Measurements from ENCODE around the gene ULK4.
"Not testable (repeated sequence)": the region's sequence is repeated elsewhere in the genome, so short reads cannot be mapped to it uniquely, and the experiment has no call there.

Gene ULK4

DNA sequence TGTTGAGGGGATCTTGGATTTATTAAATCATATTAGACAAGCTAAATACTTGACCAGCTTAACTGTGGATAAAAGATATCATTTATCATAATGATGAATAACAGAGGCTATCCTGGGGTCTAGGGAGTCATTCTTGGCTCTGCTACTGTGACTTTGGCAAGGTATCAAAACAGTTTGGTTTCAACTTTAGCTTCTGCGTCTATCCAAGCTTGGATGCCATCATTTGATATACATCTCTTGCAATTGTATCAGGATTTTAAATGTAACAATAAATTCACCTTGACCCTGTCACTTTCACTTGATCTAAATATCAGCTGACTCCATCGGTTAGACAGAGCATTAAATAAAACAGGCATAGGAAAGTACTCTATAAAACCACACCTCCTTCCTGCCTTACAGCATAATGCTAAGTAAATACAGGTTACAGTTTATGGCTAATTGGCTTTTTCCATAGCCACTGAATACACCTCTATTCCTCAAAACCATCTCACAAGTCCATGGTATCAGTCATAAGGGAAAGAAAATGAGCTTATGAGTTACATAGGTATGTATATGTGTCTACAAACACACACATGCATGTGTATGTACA is 499.7 kb downstream of the ULK4 start:
- DNase-seq (ENCODE audit: low read depth): no peak
- H3K4me3 ChIP-seq (ENCODE audit: low read depth, low read length): no peak overlapping the region
- TF ChIP-seq, protein P1, sequence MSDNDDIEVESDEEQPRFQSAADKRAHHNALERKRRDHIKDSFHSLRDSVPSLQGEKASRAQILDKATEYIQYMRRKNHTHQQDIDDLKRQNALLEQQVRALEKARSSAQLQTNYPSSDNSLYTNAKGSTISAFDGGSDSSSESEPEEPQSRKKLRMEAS (IDR thresholded peaks at IDR 0.05; ENCODE audit: low read depth, low read length): no peak
- TF ChIP-seq, protein P2, sequence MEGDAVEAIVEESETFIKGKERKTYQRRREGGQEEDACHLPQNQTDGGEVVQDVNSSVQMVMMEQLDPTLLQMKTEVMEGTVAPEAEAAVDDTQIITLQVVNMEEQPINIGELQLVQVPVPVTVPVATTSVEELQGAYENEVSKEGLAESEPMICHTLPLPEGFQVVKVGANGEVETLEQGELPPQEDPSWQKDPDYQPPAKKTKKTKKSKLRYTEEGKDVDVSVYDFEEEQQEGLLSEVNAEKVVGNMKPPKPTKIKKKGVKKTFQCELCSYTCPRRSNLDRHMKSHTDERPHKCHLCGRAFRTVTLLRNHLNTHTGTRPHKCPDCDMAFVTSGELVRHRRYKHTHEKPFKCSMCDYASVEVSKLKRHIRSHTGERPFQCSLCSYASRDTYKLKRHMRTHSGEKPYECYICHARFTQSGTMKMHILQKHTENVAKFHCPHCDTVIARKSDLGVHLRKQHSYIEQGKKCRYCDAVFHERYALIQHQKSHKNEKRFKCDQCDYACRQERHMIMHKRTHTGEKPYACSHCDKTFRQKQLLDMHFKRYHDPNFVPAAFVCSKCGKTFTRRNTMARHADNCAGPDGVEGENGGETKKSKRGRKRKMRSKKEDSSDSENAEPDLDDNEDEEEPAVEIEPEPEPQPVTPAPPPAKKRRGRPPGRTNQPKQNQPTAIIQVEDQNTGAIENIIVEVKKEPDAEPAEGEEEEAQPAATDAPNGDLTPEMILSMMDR (IDR thresholded peaks at IDR 0.05; ENCODE audit: low read depth, low read length): no peak
- TF ChIP-seq MYC (IDR thresholded peaks at IDR 0.05; ENCODE audit: low read depth, low read length): no peak
- no peak for TF ChIP-seq POLR2A (IDR thresholded peaks at IDR 0.05; ENCODE audit: extremely low read depth, insufficient read length)

DNA sequence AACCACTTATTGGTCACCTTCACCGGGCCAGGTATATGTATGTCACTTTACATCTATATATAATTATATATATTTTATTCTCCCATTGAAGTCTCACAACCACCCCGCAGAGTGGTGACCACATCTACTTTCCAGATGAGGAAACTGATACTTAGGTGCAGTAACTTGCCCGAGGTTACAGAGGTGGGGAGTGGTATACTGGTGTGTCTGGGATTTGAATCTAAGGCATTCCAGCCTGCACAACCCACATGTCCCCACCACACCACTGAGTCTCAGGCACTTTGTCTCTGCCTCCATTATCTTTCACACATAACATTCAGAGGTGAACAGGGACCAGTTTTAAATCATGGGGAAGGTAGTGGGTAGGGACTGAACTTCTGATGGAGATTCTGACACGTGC is 501.2 kb downstream of the ULK4 start:
- H3K4me3 ChIP-seq (ENCODE audit: low read depth, low read length): no peak overlapping the region
- no peak for DNase-seq (ENCODE audit: low read depth)
- TF ChIP-seq, protein P1 (IDR thresholded peaks at IDR 0.05; ENCODE audit: low read depth, low read length): no peak
- TF ChIP-seq MYC (IDR thresholded peaks at IDR 0.05; ENCODE audit: low read depth, low read length): no peak
- TF ChIP-seq, protein P2 (IDR thresholded peaks at IDR 0.05; ENCODE audit: low read depth, low read length): no peak
- TF ChIP-seq POLR2A (IDR thresholded peaks at IDR 0.05; ENCODE audit: extremely low read depth, insufficient read length): no peak

DNA sequence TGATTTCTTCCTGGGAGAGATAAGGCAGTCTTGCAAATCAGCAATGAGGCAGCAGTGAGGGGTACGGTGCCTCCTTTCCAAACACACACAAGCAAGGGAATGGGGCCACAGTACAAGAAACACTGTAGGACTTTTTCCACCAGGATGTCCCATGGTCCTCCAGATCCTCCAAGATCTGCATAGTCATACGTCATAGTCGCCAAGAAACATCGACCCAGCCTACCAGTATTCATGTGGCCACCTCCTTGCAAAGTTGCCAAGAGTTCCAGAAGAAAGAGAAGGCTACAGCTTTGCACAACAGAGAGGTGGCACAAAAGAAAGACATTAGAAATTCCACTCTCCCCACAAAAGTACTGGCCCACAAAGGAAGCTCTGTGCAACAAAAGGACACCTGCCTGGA is 504.7 kb downstream of the ULK4 start:
- no peak for TF ChIP-seq MYC (IDR thresholded peaks at IDR 0.05; ENCODE audit: low read depth, low read length)
- TF ChIP-seq, protein P2 (IDR thresholded peaks at IDR 0.05; ENCODE audit: low read depth, low read length): no peak
- TF ChIP-seq POLR2A (IDR thresholded peaks at IDR 0.05; ENCODE audit: extremely low read depth, insufficient read length): no peak
- no peak overlapping the region for H3K4me3 ChIP-seq (ENCODE audit: low read depth, low read length)
- DNase-seq (ENCODE audit: low read depth): no peak

DNA sequence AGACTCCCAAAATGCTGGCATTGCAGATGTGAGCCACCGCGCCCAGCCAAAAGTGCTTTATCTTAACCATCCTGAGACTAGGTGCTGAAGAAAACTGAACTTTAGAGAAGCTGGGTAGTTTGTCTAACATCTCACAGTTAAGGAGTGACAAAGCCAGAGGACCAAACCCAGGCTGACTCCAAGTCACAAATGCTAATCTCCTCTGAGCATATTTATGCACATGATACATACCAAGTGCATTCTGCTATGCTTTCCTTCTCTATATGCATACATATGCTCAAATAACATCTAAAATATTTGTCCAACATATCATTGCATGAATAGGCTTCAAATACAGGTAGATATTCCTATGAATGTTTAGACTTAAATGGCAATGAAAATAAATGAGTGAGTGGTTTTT is 505.7 kb downstream of the ULK4 start:
- TF ChIP-seq POLR2A (IDR thresholded peaks at IDR 0.05; ENCODE audit: extremely low read depth, insufficient read length) (no peak), MYC (IDR thresholded peaks at IDR 0.05; ENCODE audit: low read depth, low read length) (no peak)
- TF ChIP-seq, protein P2 (IDR thresholded peaks at IDR 0.05; ENCODE audit: low read depth, low read length): no peak
- TF ChIP-seq, protein P1 (IDR thresholded peaks at IDR 0.05; ENCODE audit: low read depth, low read length): no peak
- no peak for DNase-seq (ENCODE audit: low read depth)
- H3K4me3 ChIP-seq (ENCODE audit: low read depth, low read length): no peak overlapping the region

GRCh38 chr3:41453618-41454017 is 508.3 kb downstream of the ULK4 start:
- not testable (repeated sequence) for H3K4me3 ChIP-seq (ENCODE audit: low read depth, low read length); DNase-seq (ENCODE audit: low read depth)

DNA sequence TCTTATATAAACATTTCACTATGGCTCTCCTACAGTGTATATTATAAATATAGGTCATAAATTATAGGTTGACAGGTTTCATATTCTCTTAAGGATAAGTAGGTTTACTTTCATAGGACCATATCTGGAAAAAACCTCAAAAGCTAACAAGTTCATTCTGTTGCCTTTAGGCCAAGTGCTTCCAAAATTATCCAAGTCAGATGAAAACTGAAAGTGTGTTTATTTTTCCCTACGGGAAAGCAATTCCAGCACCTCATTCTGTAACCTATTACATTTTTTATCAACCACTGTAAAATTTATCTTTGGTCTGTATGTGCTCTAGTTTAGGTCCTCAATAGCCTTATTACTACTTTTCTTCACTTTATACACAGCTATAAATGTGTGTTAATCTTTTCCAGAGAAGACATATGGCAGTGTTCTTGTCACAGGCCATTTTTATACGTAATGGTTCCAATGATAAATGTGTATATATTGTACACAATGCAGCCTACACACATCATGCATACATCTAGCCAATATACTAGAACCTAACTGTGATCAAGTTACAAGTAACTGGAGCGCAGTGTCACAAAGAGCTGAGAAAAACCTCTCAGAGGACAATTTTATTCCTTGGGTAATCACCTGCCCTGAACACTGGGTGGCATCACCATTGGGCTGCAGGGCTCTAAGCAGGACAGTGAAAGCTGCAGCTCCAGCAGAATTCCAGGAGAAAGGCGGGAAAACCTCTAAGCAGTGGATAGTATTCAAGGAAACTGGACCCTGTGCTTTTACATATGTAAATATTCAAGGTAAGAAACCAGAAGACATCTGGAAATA is 511.3 kb downstream of the ULK4 start:
- DNase-seq (ENCODE audit: low read depth): no peak
- TF ChIP-seq MYC (IDR thresholded peaks at IDR 0.05; ENCODE audit: low read depth, low read length) (no peak), POLR2A (IDR thresholded peaks at IDR 0.05; ENCODE audit: extremely low read depth, insufficient read length) (no peak)
- TF ChIP-seq, protein P1 (IDR thresholded peaks at IDR 0.05; ENCODE audit: low read depth, low read length): no peak
- TF ChIP-seq, protein P2 (IDR thresholded peaks at IDR 0.05; ENCODE audit: low read depth, low read length): no peak

More for the DNA sequence above, 511.3 kb downstream of the ULK4 start:
- H3K4me3 ChIP-seq (ENCODE audit: low read depth, low read length): no peak overlapping the region

Data from NB4 (cell line).